Measurements from ENCODE around the gene SLC9A8.

DNA sequence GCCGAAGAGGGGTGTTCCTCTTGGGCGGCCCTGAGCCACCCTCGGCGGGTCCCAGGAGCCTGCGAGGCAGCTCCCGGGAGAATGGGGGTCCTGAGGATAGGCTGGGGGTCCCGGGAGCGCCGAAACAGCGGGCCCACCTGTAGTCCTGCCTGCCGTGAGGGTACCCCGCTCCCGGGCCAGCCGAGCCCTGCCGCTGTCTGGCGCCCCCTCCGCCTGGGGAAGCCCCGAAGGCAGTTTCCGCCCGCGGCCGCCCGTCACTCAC is 102.4 kb downstream of the SLC9A8 start:
- TF ChIP-seq, protein P1, sequence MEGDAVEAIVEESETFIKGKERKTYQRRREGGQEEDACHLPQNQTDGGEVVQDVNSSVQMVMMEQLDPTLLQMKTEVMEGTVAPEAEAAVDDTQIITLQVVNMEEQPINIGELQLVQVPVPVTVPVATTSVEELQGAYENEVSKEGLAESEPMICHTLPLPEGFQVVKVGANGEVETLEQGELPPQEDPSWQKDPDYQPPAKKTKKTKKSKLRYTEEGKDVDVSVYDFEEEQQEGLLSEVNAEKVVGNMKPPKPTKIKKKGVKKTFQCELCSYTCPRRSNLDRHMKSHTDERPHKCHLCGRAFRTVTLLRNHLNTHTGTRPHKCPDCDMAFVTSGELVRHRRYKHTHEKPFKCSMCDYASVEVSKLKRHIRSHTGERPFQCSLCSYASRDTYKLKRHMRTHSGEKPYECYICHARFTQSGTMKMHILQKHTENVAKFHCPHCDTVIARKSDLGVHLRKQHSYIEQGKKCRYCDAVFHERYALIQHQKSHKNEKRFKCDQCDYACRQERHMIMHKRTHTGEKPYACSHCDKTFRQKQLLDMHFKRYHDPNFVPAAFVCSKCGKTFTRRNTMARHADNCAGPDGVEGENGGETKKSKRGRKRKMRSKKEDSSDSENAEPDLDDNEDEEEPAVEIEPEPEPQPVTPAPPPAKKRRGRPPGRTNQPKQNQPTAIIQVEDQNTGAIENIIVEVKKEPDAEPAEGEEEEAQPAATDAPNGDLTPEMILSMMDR (IDR thresholded peaks at IDR 0.05), result no peak
- TF ChIP-seq POLR2A (IDR thresholded peaks at IDR 0.05), result no peak

All from adrenal gland (tissue), 5 donors.